Measurements from ENCODE around the gene CGNL1.

Gene CGNL1

DNA sequence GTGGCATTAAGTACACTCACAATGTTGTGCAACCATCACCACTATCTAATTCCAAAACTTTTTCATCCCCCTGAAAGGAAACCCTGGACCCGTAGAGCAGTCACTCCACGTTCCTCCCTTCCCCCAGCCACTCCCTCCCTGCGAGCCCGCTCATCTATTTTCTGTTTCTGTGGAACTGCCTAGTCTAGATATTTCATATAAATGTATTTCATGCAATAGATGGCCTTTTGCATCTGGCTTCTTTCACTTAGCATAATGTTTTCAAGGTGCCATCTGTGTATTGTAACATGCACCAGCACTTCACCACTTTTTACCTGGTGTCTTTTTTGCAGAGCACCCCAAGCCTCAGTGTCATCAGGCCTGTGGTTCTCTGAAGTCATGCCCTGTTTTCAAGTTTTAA lies 10.7 kb downstream of the CGNL1 start:
- DNase-seq = no peak

- DNase-seq = no peak
Observed at GRCh38 chr15:57387564-57388076, 11.3 kb downstream of the CGNL1 start.

DNA sequence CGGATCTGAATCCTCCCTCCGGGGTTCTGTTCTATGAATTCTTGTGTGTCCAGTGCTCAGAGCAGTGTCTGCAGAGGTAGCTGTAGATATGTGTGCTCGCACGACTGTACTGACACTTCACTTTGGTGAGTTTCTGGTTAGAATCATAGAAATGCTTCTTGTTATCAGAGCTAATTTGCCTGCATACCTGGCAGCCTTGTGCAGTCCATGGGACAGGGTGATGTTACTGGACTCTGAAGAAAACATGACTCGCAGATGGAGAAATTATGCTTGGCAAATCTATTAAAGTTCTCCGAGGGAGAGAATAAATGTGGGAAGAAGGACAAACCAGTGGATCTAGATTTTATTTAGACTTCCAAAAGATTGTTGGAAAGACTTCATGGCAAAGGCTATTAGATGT lies 12.2 kb downstream of the CGNL1 start:
- no peak for DNase-seq

GRCh38 chr15:57389991-57390390 lies 13.7 kb downstream of the CGNL1 start:
- no peak for DNase-seq

DNA sequence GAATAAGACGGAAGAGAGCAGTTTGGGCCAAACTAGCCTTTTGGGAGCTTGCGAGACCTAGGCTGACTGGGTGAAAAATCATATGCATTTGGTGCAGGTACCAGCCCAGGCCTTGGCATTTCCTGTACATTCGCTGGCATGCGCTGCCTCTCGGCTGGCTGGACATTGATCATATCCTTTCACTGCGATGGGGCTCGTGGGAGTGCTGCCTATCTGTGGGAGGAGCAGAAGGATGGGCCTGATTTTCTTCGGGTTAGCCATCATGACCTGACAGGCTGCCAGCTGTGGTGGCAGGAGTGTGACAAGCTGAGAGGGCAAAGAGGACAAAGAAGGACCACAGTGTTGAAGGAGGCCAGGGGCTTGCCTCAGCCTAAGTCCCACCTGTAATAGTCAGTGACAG lies 14.3 kb downstream of the CGNL1 start:
- DNase-seq = no peak

- DNase-seq = no peak
Observed at GRCh38 chr15:57391537-57391936, 15.2 kb downstream of the CGNL1 start.

DNA sequence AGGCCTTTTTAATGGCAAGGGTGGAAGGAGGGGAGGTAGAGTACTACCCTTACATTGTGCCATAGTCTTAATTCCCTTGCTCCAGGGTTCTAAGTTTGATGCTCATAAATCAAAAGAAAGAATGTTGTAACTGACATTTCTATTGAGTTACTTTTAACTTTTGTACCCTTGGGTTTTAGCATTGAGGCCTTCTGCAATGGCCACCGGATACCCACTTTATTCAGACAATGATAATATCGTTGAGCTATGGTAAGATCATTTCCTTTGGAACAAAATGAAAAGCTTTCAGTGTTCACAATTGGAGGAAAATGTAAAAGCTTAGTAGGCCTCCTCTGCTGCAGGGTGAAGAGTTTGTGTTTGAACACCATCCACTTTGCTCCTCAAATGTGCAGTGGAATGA lies 16.8 kb downstream of the CGNL1 start:
- no peak for DNase-seq

DNA sequence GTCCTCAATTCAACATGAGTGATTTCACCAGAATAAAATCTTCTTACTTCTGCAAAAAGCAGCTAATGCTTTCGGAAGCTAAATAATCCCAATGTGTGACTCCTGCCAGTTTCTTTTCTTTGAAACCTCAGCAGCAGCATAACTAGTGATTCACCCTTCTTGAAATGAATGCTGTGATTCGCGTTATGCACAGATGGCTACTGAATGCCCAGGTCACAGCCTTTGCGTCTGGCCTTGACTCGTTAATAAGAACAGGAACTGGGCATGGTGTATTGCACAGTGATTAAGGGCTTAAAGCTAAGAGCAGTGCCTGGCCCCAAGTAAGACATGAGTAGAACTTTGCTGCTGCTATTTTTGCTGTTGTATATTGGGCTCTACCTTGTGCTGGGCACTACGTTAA lies 19.0 kb downstream of the CGNL1 start:
- DNase-seq = no peak

DNA sequence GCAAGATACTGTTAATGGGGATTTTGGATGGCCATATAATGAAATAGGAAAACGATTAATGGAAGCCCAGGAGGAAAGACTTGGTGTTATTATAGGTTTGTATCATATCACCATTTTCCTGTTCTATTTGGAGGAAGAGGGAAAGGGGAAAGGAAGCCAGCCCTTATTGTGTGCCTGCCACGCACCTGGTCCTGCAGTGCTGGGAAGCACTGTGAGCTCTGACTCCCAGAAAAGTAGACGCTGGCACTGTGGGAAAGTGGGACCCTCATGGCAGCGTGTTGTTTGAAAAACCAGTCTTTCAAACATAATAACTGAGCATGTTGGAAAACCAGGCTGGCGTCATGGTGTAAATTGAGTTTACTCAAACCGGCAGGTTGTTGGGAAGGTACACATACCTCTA lies 22.0 kb downstream of the CGNL1 start:
- DNase-seq = no peak

DNA sequence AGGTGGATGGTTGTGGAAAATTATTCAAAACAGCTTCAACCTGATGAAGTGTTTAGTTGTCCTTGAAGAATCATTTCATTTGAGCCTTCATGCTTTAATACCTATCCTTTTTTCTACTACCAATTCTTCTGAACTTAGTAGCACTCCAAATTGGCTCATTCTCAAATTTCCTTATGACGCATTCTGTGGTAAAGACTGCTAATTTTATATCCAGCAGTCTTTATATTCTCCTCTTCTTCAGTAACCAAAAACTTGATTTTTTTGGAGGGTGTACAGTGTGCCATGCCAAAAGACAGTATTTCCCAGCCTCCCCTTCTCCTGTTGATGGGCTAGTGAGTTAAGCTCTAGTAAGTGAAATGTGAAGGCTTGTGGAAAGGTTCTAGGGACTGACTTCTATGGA lies 25.2 kb downstream of the CGNL1 start:
- DNase-seq = no peak

DNA sequence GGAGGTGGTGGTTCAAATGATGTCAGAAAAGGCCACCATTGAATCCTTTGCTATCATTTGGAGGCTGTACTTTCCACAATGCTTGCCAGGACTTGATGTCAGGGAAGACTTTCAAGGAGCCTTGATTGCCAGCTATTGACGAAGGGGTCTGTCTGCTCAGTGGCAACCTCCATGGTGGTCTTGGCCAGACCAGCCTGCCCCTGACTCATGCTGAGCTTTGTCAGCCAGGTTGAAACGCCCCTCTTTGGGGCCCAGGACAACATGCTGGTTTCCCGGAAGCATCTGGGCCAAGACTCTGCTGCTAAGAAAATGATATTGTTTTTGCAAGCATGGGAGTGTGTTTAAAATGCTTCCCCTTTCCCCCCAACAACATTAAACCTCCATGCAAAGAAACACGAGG lies 26.7 kb downstream of the CGNL1 start:
- no peak for DNase-seq

- no peak for DNase-seq
Observed at GRCh38 chr15:57403566-57404325, 27.4 kb downstream of the CGNL1 start.

DNA sequence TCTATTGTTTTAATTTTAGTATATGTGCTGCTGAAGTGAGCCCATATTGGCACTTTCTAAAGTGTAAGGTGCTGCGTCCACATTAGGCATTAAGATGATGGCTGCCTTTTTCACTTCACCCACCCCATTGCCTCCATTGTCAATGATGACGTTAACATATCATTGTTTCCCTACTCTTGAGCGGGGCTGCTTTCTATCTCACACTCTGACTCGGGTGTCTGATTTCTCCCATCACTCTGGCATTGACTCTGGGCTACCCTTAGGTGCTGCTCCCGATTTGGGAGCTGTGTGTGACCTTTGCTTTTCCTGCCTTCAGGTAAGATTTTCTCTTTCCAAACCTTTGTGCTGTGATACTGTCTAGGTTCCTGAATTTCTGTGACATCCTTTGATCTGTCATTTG lies 28.8 kb downstream of the CGNL1 start:
- no peak for DNase-seq

GRCh38 chr15:57406062-57406772 lies 29.9 kb downstream of the CGNL1 start:
- no peak for DNase-seq

GRCh38 chr15:57410373-57410772 lies 34.1 kb downstream of the CGNL1 start:
- DNase-seq = no peak

GRCh38 chr15:57411945-57412768 lies 35.9 kb downstream of the CGNL1 start:
- no peak for DNase-seq

GRCh38 chr15:57415602-57416001 lies 39.3 kb downstream of the CGNL1 start:
- DNase-seq = no peak

DNA sequence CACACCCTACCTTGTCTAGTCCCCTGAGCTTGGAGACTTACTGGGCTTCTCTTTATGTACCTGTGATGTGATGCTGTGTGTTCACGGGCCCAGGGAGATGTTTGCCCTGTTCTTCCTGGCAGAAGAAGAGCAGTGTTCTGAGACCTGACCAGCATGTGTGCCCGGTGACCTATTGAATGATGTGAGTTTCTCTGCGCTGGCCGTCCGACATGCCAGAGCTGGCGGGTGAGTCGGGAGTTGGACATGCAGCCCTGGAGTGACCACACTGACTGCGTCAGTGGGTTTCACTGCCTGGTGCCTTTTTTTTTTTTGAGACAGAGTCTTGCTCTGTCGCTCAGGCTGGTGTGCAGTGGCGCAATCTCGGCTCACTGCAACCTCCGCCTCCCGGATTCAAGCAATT lies 42.3 kb downstream of the CGNL1 start:
- no peak for DNase-seq

- DNase-seq = no peak
Observed at GRCh38 chr15:57419335-57419734, 43.0 kb downstream of the CGNL1 start.

DNA sequence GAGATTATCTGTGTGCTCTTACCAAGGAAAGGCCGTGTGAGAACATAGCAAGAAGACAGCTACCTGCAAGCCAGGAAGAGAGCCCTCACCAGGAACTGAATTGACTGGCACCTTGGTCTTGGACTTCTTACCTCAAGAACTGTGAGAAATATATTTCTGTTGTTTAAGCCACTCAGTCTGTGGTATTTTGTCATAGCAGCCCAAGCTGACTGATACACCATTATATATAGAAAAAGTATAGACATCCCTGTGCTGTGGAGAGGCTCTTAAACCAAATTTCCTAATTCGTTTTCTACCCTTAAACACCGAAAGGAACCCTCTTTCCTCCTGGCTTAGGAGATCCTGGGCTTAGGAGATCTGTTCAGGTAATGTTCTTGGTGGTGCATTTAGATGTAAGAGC lies 44.8 kb downstream of the CGNL1 start:
- DNase-seq = no peak

DNA sequence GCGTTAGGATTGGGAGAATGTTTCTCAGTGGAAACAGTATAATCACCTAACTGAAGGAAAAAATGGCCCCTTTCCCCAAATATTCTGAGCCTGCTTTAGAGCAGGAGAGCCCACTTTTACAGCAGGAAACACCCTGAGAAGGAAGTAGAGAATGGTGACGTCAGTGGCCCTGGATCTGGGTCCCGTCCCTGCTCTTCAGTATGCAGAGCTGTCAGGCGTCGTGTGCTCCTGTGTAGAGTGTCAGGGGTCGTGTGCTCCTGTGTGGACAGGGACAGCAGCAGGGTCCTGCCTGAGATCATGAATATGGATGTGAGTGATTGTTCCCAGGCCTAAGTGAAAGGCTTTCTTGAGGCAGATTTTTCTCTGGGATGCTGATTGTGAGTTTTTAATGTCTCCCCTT lies 45.2 kb downstream of the CGNL1 start:
- no peak for DNase-seq

DNA sequence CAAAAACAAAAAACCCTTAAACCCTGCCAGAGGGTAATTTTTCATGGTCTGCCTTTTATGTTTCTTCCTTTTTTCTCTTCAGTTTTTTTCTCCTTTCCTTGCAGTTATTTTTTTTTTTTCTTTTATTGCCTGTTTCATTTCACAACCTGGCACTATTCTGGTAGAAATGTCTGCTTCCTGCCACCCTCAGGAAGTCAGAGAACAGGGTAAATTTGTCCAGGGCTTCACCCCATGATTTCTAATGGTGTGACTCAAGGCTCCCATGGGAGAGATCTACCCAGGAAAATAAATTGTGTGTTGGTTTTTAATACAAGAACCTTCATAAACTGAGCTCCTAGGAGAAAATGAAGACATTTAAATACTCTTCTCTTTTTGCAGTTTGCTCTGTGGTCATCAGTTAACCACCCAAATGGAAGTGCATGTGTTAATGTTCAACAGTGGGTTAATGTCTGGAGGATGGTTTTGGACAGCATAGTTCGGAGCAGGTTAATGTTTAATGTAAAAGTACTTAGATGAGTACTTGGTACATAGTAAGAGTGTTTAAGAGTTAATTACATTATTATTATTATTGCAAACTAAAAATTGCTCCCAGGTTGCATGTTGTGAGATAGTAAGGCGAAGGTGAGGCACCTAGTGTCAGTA lies 45.9 kb downstream of the CGNL1 start:
- no peak for DNase-seq

DNA sequence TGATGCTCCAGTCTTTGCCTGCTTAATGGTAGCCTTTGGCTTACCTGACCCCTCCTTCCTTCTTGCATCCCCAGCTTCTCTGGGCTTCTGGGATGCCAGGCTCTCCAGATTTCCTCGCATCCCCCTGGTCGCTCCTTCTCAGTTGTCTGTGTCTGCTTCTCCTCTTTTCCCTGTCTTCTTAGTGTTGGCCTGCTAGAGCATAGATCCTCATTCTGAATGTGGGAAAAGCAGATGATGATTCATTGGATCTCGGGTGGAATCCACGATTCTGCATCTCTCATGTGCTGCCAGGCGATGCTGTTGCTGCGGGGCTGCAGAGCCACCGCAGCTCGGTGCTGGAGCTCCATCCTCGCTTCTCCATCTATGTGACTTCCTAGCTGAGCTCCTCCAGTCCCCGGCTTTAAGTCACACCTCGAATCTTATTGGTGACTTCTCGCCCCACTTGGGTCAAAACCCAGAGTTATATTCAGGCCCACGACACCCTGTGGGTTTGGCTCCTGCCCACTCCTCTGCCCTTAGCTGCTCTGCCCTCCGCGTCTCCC lies 47.4 kb downstream of the CGNL1 start:
- DNase-seq = no peak
